Activated CD8-positive, alpha-beta memory T cell treated with anti-CD3 and anti-CD28 coated beads for 4 hours (primary cell): ENCODE results near the gene ZSCAN23.
"Not testable (repeated sequence)": the region's sequence is repeated elsewhere in the genome, so short reads cannot be mapped to it uniquely, and the experiment has no call there.

Experiments used
- DNase-seq, 2 donors: peaks; one replicate each; pipeline ENCODE4 v3.0.0-alpha.2; 2020; ENCODE audit warnings: low read depth in 2 of 2

Gene ZSCAN23

DNA sequence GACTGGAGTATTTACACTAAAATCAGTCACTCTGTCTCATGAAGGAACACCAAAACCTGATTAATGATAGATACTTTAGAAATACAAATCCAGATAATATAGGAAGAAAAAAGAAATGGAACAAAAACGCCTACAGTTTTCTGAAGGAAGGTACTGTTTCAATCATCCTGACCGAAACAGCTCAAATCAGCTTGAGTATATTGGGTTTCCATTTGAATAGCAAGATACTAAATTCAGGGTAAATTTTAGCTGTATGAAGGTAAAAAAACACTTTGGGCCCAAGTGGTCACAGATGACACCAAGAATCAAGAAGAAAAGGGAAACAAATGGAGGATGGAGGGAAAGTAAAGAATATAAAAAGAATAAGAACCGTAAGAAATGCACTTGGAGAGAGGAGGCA, 6.9 kb downstream of the ZSCAN23 start:
- DNase-seq, result no peak

- no peak for DNase-seq
Measured at GRCh38 chr6:28433119-28433518, 10.2 kb downstream of the ZSCAN23 start.

- DNase-seq, result no peak
Measured at GRCh38 chr6:28429781-28430180, 13.5 kb downstream of the ZSCAN23 start.

DNA sequence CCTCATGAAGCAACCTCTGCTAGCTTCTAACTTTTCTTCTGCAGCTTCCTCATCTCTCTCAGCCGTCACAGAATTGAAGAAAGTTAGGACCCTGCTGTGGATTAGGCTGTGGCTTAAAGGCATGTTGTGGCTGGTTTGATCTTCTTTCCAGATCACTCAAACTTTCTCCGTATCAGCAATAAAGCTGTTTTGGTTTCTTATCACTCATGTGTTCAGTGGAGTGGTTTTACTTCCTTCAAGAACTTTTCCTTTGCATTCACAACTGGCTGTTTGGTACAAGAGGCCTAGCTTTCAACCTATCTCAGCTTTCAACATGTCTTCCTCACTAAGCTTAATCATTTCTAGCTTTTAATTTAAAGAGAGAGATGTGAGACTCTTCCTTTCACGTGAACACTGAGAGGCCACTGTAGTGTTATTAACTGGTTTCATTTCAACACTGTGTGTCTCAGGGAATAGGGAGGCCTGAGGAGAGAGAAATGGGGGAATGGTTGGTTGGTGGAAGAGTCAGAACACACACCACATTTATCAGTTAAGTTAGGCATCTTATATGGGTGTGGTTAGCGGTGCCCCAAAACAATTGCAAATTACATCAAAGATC, 17.2 kb downstream of the ZSCAN23 start:
- no peak for DNase-seq

DNA sequence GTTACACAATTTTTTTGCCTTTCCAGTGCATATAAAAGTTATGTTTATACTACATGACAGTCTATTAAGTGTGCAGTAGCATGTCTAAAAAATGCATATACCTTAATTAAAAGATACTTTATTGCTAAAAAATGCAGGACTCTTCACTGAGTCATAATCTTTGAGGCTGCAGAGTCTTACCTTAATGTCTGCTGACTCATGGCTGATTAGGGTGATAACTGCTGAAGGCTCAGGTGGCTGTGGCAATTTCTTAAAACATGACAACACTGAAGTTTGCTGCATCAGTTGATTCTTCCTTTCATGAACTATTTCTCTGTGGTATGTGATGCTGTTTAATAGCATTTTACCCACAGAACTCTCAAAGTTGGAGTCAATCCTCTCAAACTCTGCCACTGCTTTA, 19.1 kb downstream of the ZSCAN23 start:
- no peak for DNase-seq

- no peak for DNase-seq
Measured at GRCh38 chr6:28423546-28423945, 19.7 kb downstream of the ZSCAN23 start.

- no peak for DNase-seq
Measured at GRCh38 chr6:28413681-28414080, 29.6 kb downstream of the ZSCAN23 start.

- DNase-seq, result no peak
Measured at GRCh38 chr6:28410767-28411166, 32.5 kb downstream of the ZSCAN23 start.

DNA sequence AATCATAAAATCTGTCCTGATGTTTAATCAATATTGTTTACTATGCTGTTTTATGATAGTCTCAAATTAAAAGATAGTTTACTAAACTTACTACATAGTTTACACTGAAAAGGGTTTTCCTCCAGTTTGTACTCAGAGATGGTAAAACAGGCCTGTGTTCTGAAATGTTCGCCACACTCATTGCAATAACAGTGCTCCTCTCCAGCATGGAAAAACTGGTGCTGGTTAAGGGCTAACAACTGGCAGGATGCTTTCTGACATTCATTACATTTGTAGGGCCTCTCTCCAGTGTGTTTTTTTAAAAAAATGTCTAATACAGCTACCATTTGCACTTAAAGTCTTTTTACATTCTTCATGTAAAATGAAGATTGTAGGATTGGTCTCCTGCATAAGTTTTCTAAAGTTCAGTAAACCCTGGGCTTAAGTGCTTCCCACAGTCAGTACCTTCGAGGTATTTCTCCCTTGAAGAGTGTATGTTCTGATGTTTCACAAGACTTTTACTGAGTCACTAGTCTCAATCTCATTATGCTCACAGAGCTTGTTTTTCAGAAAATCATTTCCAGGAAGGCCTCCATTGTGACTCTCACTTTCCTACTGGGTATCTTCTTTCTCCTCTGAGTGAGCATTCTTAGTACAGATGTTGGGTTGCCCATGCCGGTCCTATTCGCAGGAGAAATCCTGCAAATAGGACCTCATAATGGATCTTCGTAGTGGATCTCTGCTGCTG, 35.1 kb downstream of the ZSCAN23 start:
- no peak for DNase-seq

DNA sequence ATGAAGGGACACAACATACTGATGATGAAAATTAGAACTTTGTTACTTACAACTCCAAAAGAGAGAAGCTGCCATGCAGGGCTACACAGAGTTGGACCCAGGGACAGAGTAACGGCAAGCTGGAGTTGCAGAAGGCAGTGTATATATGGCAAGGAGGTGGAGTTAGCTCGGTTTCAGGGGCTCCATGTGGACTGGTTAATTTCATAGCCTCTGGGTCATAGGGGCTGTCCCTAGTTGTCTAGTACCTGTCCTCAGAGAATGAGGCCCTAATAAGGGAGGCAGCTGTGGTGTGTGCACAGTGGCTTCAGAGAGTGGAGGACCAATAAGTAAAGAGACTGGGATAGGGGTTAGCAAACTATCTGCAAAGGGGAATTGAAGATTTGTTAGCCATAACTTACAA, 35.9 kb downstream of the ZSCAN23 start:
- no peak for DNase-seq

GRCh38 chr6:28403923-28404322, 39.4 kb downstream of the ZSCAN23 start:
- DNase-seq, result not testable (repeated sequence)

- DNase-seq, result no peak
Measured at GRCh38 chr6:28402197-28402596, 41.1 kb downstream of the ZSCAN23 start.

GRCh38 chr6:28401172-28401571, 42.1 kb downstream of the ZSCAN23 start:
- no peak for DNase-seq

DNA sequence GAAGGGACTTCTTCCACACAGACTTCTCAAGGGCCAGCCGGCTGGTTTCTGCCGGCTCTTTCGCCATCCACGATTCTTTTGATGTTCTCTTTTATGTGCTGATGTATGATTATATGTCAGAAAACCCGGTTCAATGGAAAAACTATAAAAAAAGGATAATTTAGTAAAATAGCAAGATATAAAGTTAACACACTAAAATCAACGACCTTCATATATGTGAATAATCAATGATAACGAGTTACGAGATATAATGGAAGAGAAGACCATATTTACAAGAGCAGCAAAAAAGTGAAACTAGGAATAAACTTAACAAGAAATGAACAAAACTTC, 43.2 kb downstream of the ZSCAN23 start:
- DNase-seq, result no peak

GRCh38 chr6:28399350-28400121, 43.8 kb downstream of the ZSCAN23 start, which contains the start of gene ZSCAN12:
TSS of gene ZSCAN12 (minus strand) at chr6:28399747. CDS start at chr6:28398405, 1,342 bp downstream.
- peak; percentile 68 to 69 for DNase-seq

GRCh38 chr6:28395918-28396317, 47.4 kb downstream of the ZSCAN23 start:
- no peak for DNase-seq

DNA sequence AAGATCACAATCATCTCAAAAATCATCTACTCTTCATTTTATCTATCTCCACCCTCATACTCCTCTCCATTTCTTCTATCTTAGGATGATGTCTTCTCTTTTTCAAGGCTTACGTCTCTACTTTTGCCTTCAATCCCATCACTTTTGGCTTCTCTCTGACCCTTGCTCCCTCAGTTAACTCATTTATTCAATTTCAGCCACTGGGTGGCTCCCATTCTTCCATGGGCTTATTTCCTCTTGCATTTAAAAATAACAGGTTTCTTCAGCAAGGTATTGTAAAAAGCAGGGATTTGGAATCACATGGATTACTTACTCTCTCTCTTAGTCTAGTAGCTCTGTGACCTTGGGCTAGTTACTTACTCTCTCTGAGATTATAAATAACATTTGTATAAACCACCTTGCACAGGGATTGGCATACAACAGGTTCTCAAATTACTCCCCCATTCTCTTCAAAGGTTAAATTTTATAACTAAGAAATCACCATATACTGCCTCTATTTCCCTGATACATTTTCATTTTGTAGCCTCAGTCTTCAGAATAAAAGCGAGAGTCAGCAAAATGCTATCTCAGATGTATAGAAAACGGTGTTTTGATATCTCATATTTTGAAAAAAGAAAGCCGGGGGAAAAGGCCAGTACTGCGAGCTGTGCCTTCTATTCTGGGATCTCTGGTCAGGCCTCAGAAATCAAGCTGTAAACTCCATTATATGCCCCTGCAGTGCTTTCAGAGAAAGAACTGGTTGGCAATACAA, 49.2 kb downstream of the ZSCAN23 start:
- DNase-seq, result no peak

DNA sequence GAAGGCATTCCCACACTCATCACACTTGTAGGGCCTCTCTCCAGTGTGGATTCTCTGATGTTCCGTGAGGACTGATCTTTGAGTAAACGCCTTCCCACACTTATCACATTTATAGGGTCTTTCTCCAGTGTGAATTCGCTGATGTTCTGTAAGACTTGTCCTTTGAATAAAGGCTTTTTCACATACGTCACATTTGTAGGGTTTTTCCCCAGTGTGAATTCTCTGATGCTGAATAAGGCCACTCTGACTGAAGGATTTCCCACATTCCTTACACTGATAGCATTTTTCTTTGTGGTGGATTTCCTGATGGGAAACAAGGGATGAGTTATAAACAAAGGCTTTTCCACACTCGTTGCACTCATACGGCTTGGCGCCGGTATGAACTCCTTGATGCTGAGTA, 52.6 kb downstream of the ZSCAN23 start:
- no peak for DNase-seq

DNA sequence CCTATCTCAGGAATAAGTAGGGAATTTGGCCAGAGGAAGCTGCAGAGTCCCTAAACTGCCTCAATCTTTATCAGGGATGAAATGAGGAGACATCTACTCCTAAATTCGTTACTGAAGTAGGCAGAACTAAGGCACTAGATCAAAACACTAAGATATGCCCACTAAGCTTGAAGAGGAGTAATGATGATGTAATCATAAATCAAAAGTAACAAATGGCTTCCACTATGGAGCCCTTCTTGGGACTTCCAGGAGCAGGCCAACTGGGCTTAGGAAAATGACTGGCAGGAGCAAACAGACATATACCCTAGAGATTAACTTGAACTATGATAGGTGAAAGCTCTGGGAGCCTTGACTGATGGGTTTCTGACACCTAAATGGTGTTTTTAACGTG, 59.2 kb downstream of the ZSCAN23 start:
- no peak for DNase-seq

- DNase-seq, result no peak
Measured at GRCh38 chr6:28383235-28384142, 59.8 kb downstream of the ZSCAN23 start.
